Urinary bladder (tissue), 4 donors: ENCODE results near the gene RASGRF1. TPM values are rescaled to one million over a fixed set of nuclear protein-coding genes. Genes with fewer than 3 reads are reported as not detected.
A peak's percentile ranks its signal among the peaks of the same experiment; 100 is the strongest.

Experiments used
- DNase-seq: peaks from one replicate; pipeline ENCODE4 v3.0.0-alpha.2; 2015; ENCODE audit errors: extremely low spot score
- H3K27ac ChIP-seq: one replicate; pipeline ENCODE4 v1.5.1; 2013; ENCODE audit warnings: low read depth, mild to moderate bottlenecking, moderate library complexity
- H3K36me3 ChIP-seq: one replicate; pipeline ENCODE4 v1.6.1; 2013; ENCODE audit warnings: mild to moderate bottlenecking, moderate library complexity; ENCODE audit not compliant: insufficient read depth
- H3K4me1 ChIP-seq: one replicate; pipeline ENCODE4 v1.6.1; 2013; ENCODE audit warnings: mild to moderate bottlenecking, moderate library complexity; ENCODE audit not compliant: insufficient read depth
- H3K4me3 ChIP-seq: one replicate; pipeline ENCODE4 v1.5.1; 2013; ENCODE audit warnings: low read depth, low read length
- WGBS: extraction: QIAGEN DNeasy Blood & Tissue Kit; methylation state at CpG from one replicate; pipeline ENCODE4 v1.1.7; 2013; 5-methylcytosine and 5-hydroxymethylcytosine counted together
- polyA plus RNA-seq: library from polyadenylated mRNA; stranded (reverse); fragments of 200-250 nt; gene quantifications from one replicate; pipeline ENCODE4 v1.2.3, GENCODE V29; 2013
- total RNA-seq: library from RNA; depleted of rRNA; stranded (reverse); fragments of >200 nt; gene quantifications from one replicate; pipeline ENCODE4 v1.2.3, GENCODE V29; 2014
- donor health status: healthy with polysubstance abuse.
- donor health status: healthy.

RASGRF1 gene
- total and polyA plus RNA-seq, 2 donors, result 0.10 to 0.48 TPM

DNA sequence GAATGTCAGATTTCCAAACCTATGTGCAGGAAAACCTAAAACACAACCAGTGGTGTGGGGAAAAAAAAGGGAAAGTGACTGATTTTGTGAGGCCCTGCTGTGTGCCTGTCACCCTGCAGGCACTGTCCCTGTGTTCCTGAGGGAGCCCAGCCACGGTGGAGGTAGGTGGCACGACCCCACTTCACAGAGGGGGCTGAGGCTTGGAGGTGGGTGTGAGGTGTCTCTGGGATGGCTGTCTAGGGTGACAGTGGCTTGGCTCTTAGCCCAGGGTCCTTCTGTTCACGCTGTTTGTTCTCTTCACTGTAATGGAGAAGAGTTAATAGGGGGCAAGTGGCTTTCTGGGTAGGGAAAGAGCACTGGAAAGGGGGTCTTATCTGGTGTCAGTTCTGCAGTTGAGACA, 22.6 kb downstream of the RASGRF1 start:
- H3K4me3 ChIP-seq, result no peak overlapping the region
- no peaks in the 10 kb centered on the region for H3K4me1 ChIP-seq
- no peak for DNase-seq
- no peak overlapping the region for H3K27ac ChIP-seq
- 53% methylated on average over 3 of the region's 3 CpGs for WGBS
- H3K36me3 ChIP-seq, result no peaks in the 10 kb centered on the region

DNA sequence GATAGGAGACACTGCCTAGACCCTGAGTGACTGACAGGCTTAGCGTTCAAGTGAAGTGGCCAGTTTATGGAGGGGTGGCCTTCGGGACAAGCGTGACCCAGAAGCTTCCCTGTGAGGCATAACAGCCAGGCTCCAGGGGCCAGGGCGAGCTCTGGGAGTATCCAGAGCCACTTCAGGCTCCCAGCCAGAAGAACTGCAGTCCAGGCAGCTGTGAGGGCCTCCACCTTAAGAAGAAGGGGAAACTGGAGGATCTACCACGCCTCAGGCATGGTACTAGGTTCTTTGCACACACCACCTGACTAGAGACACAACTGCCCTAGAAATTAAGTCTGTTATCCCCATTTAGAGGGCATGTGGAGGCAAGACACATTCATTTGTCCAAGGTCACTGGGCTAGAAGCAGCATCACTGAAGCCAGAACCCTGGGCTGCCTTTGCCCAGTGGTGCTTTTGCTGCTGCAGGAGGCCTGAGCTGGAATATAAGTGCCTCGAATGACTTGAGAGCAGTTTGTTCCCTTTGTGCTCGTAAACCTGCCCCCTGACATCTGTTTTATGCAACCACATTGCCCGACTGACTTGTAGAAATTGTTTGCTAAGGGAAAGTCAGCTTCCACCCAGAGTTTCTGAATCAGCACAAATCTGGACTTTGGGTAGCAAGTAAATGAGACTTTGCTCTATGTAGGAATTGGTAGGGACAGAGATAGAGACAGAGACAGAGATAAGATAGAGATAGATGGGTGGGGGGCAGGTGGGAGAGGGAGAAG, 23.3 kb downstream of the RASGRF1 start:
- 52% methylated on average over 8 of the region's 8 CpGs for WGBS
- no peak overlapping the region for H3K27ac ChIP-seq
- no peaks in the 10 kb centered on the region for H3K36me3 ChIP-seq
- H3K4me1 ChIP-seq, result no peaks in the 10 kb centered on the region
- H3K4me3 ChIP-seq, result no peak overlapping the region
- peak; percentile 71 for DNase-seq

DNA sequence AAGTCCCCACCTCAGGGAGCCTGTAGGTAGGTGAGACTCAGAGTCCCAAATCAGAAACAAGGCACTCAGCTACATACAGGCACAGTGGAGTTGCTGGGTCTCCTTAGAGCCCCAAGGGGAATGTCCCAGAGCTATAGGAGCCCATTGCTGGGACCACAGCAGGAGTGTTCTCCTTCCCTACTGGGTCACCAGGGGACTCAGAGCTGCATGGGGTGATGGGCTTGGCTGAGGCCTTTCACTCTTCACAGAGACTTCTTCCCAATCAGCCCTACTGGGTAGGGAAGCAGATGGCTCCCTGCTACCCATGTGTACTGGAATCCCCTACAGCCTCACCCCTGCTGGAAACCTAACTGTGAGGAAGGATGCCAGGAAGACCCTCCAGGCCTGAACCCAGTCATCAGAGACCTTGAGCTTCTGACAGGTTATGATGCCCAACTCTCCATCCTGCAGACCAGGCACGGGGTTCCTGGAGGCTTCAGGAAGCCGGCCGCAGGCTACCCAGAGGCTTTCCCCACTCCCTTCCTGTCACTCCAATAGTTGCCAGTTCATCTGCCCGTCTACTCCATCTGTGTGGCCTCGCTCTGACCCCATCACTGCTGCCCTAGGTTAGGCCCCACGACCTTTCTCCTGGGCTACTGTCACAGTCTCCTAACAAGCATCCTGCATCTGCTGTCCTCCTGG, 24.0 kb downstream of the RASGRF1 start:
- Histone ChIP-seq H3K27ac (no peak overlapping the region), H3K4me3 (no peak overlapping the region), H3K36me3 (no peaks in the 10 kb centered on the region), H3K4me1 (no peaks in the 10 kb centered on the region)
- 74% methylated on average over 6 of the region's 6 CpGs for WGBS
- DNase-seq, result no peak

DNA sequence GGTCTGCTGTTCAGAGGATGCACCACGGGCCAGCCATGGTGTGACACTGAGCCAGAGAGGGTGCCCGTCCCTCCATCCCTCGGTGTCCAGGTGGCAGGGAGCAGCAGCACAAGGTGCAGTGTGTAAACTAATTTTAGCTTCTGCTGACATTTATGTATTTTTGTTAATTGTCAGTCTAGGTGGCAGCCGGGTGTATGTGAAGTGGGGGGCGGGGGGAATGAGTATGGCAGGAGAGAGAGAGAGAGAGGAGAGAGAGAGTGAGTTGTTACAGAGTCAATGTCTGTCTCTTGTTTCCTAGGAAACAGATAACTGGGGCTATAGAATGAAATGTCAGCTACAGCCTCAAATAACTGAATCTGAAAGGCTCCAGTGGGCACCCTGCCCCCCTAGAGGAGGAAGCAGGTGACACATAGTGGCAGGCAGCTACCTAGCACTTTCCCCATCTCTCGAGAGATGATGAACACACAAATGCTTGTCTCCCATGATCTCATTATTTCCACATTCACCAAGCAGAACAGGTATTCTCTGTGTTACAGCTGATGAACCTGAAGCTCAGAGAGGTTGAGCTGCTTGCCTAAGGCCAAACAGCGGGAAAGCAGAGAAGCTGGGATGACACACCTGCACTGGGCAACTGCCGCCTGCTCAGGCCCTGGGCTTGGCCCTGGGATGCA, 24.7 kb downstream of the RASGRF1 start:
- H3K36me3 ChIP-seq, result no peaks in the 10 kb centered on the region
- no peaks in the 10 kb centered on the region for H3K4me1 ChIP-seq
- WGBS, result 80% methylated on average over 8 of the region's 8 CpGs
- no peak overlapping the region for H3K4me3 ChIP-seq
- H3K27ac ChIP-seq, result no peak overlapping the region
- no peak for DNase-seq

DNA sequence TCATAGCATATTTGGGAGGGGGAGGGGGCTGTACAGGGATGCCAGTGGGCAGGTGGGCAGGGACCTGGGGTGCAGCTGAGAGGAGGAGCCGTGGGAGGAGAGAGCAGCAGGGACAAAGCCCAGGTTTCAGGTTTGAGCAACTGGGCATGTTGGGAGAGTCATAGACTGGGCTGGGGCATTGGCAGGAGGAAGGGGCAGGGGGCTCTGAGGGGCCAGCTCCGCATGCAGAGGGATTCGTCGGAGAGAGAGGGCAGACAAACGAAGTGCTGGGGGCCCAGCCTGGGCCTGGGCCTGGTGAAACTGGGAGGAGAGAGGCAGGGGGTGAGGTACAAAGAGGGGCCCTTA, 25.2 kb downstream of the RASGRF1 start:
- DNase-seq, result no peak
- Histone ChIP-seq H3K4me1 (no peaks in the 10 kb centered on the region), H3K36me3 (no peaks in the 10 kb centered on the region), H3K4me3 (no peak overlapping the region), H3K27ac (no peak overlapping the region)
- WGBS, result 83% methylated on average over 5 of the region's 5 CpGs

DNA sequence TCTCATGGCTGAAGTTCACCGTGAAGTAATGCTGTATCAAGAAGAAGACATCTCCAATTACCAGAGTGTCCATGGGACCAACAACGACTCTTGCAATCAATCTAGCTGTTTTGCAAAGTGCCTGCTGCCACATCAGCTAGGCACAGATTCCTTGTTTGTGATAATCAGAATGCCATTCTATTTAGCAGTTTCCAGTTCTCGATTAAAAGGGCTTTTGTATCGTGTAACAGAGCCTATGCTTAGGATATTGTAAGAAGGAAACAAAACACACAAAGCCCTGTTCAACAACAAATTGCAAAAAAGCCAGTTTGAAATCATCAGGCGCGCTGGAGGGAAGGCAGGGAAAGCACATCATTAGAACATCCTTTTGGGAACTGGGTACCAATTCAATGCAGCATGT, 26.1 kb downstream of the RASGRF1 start:
- H3K4me3 ChIP-seq, result no peak overlapping the region
- DNase-seq, result no peak
- 88% methylated on average over 6 of the region's 6 CpGs for WGBS
- no peaks in the 10 kb centered on the region for H3K4me1 ChIP-seq
- H3K36me3 ChIP-seq, result no peaks in the 10 kb centered on the region
- H3K27ac ChIP-seq, result no peak overlapping the region

DNA sequence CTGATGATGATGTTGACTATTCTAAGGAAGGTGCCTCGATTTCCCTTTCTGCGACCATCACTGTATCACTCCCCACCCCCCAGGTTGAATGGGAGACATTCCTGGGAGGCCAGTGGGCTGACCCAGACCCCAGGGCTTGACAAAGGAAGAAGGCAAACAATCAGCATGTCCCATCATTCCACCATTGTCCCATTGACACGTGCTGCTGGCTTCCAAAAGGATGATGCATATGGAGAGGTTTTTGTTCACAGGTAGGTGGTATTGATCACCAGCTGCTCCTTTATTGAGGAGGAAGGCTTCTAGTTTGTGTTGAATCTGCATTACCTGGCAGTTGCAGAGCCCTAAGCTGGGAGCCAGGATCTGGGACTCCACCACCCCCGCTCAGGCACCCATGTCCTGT, 30.4 kb downstream of the RASGRF1 start:
- WGBS, result 78% methylated on average over 4 of the region's 4 CpGs
- H3K4me3 ChIP-seq, result no peak overlapping the region
- DNase-seq, result no peak
- no peaks in the 10 kb centered on the region for H3K4me1 ChIP-seq
- H3K36me3 ChIP-seq, result no peaks in the 10 kb centered on the region
- H3K27ac ChIP-seq, result no peak overlapping the region

DNA sequence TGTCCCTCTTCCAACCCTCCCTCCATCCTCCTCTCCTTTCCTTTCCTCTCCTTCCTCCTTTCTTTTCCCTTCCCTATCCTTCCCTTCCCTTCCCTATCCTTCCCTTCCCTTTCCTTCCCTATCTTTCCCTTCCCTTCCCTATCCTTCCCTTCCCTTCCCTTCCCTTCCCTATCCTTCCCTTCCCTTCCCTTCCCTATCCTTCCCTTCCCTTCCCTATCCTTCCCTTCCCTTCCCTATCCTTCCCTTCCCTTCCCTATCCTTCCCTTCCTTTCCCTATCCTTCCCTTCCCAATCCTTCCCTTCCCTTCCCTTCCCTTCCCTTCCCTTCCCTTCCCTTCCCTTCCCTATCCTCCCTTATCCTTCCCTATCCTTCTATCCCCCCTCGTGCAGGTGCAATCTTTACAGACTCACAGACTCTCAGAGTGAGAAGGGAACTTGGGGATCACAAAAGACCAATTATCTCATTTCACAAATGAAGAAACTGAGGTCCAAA, 31.5 kb downstream of the RASGRF1 start:
- Histone ChIP-seq H3K4me3 (no peak overlapping the region), H3K4me1 (no peaks in the 10 kb centered on the region), H3K27ac (no peak overlapping the region), H3K36me3 (no peaks in the 10 kb centered on the region)
- WGBS, result 29% methylated on average over 1 of the region's 1 CpG
- no peak for DNase-seq

DNA sequence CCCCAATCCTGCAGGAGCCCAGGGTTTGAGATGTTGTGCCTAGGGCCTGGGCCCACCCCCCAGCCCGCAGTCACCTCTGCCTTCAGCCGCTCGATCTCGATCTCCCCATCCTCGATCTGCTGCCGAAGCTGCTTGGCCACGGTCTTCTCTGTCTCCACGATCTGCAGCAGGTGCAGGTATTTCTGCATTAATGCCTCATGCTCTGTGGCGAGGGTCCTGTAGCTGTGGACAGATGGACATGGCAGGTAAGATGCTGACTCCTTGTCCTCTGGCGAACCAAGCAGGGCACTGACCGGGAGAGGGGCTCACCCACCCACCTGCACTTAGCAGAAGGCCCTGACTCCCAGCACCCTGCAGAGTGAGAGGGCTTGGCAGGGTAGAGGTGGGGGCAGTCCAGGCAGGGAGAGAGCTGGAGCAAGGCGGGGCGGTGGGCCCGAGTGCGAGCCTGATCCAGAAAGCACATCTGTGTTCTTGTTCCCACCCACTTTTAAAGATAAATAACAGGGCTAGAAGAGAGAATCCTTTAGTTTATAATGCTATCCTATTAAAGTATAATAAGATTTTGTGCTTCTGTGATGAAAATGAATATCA, 32.2 kb downstream of the RASGRF1 start:
- no peak overlapping the region for H3K27ac ChIP-seq
- H3K4me1 ChIP-seq, result no peaks in the 10 kb centered on the region
- H3K36me3 ChIP-seq, result no peaks in the 10 kb centered on the region
- WGBS, result 76% methylated on average over 15 of the region's 15 CpGs
- DNase-seq, result no peak
- H3K4me3 ChIP-seq, result no peak overlapping the region

DNA sequence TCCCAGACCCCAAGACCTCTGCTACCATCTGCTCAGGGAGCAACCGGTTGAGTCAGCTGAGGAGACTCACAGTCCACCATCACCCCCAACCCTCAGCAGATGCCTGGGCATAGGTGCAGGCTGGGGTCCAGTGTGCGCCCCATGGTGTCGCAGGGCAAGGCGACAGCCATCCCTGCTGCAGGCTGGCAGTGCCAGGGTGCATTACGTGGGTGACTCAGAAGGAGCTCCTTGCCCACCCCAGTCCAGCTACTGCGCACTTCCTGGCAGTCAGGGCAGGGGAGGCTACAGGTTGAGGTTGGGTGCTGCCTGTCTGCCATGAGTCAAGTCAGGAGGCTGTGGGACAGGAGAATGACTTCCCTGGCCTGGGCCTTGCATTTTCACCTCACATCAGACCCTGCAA, 33.5 kb downstream of the RASGRF1 start:
- Histone ChIP-seq H3K27ac (no peak overlapping the region), H3K4me1 (no peaks in the 10 kb centered on the region), H3K36me3 (no peaks in the 10 kb centered on the region), H3K4me3 (no peak overlapping the region)
- WGBS, result 96% methylated on average over 6 of the region's 6 CpGs
- DNase-seq, result no peak

DNA sequence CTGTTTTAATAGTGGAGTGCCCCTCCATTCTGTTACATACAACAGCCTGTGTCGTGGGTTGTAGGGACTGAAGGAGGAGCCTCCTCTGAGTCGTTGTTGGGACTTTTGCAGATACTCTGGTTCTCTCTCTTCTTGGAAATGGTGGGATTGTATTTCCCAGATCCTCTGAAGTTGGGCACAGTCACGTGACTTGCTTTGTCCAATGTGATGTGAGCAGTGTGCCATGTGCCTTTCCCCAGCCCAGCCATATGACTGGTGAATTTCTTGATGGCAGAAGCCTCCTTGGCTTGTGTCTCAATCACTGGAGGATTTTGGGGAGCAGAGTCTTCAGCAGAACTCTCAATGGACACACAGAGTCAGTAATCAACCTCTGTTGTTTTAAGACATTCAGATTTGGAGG, 36.2 kb downstream of the RASGRF1 start:
- no peak overlapping the region for H3K27ac ChIP-seq
- H3K4me3 ChIP-seq, result no peak overlapping the region
- no peak for DNase-seq
- WGBS, result 73% methylated on average over 3 of the region's 3 CpGs
- no peaks in the 10 kb centered on the region for H3K4me1 ChIP-seq
- H3K36me3 ChIP-seq, result no peaks in the 10 kb centered on the region

DNA sequence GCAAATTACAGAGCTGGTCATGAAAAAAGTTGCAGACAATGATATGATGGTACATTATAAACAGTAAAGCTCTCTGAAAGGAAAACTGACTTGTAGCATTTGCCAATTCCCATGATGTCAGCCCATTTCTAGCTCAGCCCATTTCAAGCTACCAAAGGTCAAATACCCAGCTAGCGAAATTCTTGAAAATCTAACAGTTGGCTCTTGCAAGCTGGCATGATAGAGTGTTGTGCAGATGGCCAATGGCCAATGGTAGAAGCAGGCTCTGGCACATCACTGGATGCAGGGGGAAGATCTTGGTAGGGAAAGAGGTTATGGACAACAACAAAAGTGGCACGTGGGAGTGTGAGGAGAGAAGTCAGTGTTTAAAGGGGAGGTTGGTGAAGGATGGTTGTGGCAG, 36.7 kb downstream of the RASGRF1 start:
- no peaks in the 10 kb centered on the region for H3K4me1 ChIP-seq
- 78% methylated on average over 2 of the region's 2 CpGs for WGBS
- DNase-seq, result no peak

DNA sequence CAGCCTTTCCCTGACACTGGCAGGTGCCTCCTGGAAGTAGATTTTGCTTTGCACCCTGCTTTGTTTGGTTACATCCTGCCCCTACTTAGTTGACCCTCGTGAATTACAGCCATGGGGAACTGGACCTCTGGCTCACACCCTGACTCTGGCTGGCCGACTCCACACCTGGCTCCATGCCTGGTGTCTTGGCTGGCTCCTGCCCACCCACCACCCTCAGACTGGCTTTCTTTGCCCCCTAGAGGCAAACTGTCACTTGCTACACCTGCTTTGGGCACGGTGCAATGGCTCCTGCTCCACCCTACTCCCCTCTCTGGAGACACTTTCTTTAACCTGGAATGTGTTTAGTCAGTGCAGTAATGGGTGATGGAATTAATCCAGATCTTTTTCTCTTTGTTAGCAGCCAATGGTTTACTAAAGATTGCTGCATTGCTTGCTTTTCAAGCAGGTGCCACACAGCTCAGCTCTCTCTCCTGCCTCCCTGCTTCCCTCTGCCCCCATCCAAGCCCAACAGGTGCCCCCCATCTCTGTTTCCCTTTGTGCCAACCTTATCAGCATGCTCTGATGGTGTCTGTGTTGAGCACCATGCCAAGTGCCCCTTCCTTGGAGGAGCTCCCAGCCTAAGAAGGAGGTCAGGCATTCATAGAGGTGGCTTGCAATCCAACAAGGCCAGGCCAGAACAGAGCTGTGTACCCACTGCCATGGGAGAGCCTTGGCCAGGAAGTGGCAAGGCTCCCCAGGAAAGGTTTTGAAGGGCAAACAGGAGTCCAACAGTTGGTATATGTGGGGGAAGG, 38.4 kb downstream of the RASGRF1 start:
- no peaks in the 10 kb centered on the region for H3K4me1 ChIP-seq
- no peaks in the 10 kb centered on the region for H3K36me3 ChIP-seq
- H3K4me3 ChIP-seq, result no peak overlapping the region
- no peak overlapping the region for H3K27ac ChIP-seq
- no peak for DNase-seq
- 51% methylated on average over 3 of the region's 3 CpGs for WGBS

More for the DNA sequence above, 36.7 kb downstream of the RASGRF1 start:
- Histone ChIP-seq H3K4me3 (no peak overlapping the region), H3K27ac (no peak overlapping the region), H3K36me3 (no peaks in the 10 kb centered on the region)
